Erythroblast (primary cell): ENCODE measurements around the gene TNN.

Source experiments
- GATA1 ChIP-seq: IDR thresholded peaks from 2 replicates; pipeline ENCODE4 v1.6.1; 2011; ENCODE audit warnings: low read depth, mild to moderate bottlenecking, control low read depth, low read length, moderate library complexity
- POLR2A ChIP-seq: IDR thresholded peaks from 2 replicates; pipeline ENCODE4 v1.6.1; 2011; ENCODE audit warnings: mild to moderate bottlenecking, low read length

DNA sequence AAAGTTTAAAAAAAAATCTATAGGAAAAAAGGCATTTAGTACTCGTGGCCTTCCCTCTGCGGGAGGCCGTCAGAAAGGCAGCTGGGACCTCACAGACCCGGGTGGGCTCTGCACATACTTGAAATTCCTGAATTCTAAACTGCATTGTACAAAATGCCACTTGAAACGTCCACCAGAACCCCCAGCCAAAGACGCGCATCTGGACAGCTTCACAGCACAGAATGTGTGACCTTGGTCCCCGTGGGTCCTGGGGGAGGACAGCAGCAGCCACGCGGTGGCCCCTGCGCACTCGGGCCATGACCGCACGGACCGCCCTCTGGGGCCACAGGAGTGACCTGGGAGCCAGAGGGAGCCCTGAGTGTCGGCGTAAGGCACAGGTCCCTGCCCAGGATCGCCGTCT is 23.8 kb upstream of the TNN start:
- TF ChIP-seq POLR2A (no peak), GATA1 (no peak)
